Stimulated activated CD8-positive, alpha-beta memory T cell treated with anti-CD3 and anti-CD28 coated beads, Interleukin-7, amount 100 ng/mL, for 24 hours (primary cell): Measurements from ENCODE around the gene IMPA2.
A peak's percentile ranks its signal among the peaks of the same experiment; 100 is the strongest.
"Not testable (repeated sequence)": the region's sequence is repeated elsewhere in the genome, so short reads cannot be mapped to it uniquely, and the experiment has no call there.

Experiments
- DNase-seq: peaks from one replicate; pipeline ENCODE4 v3.0.0-alpha.2; 2020; ENCODE audit warnings: low read depth

IMPA2 gene

DNA sequence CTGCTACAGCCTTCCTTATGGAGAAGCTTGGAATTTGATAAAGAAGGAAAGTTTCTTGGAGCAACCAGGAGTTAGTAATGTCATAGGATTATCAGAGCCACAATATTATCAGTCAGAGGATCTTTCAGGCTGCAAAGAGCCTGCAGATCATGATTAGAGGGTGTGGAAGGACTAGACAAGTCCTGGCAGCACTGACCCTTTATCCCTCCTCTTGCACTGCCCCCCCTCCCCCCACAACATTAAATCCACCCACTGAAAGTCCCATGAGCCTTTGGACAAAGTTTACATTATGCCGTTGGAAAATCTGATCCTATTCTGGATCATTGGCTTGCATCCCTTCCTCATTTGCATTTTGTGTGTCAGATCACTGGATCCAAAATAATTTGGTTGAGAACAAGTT lies 18.7 kb upstream of the IMPA2 start:
- DNase-seq, result no peak

DNA sequence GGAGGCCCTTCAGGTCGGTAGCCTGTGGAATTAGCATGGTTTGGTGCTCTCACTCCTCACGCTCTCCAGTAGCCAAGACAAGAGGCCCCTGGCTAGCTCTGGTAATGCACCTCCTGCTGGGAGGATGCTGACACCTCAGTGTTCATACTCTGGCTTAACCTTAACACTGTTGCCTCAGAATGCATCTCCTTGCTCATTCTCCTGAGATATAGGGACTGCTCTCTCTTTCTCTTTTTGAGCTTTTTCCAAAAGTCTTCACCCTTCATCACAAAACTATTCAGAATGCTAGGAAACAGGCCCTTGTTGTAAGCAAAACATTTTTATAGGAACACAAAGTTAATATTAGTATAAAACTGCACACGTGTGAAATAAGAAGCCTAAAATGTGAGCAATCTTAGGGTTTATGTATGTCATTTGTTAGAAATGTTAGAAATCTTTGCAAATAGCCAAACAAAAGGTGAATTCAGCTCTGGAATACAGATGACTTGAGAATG lies 17.3 kb upstream of the IMPA2 start:
- no peak for DNase-seq

DNA sequence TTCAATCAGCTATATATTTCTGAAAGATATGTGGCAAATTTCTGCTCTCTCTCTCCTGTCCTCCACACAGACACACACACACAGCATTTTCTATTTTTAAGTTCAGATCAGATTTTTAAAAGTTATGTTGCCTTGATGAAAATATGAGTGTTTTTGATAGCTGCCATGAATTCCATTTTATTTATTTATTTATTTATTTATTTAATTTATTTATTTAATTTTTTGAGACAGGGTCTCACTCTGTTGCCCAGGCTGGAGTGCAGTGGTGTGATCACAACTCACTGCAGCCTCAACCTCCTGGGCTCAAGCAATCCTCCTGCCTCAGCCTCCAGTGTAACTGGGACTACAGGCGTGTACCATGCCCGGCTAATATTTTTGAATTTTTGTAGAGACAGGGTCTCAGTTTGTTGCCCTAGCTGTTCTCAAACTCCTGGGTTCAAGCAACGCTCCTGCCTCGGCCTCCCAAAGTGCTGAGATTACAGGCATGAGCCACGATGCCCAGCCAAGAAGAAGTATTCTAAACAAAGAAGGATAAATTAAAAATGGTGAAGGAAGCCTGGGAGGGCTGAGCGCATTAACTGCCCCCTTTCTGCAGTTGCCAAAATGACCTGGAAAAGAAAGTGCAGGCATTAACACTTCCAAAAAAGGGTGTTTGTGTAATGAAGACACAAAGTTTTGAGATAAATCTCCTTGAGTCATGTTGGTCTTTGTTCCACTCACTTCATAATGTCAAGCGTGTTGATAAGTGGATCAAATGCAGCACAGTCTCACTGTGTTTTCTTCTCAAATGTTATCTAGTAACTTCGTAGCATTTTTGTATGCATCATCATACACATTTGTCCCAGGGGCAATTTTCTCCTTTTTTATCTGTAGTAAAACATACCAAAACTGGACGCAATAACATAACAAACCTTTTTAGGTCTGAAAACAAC lies 11.1 kb upstream of the IMPA2 start:
- DNase-seq, result no peak

DNA sequence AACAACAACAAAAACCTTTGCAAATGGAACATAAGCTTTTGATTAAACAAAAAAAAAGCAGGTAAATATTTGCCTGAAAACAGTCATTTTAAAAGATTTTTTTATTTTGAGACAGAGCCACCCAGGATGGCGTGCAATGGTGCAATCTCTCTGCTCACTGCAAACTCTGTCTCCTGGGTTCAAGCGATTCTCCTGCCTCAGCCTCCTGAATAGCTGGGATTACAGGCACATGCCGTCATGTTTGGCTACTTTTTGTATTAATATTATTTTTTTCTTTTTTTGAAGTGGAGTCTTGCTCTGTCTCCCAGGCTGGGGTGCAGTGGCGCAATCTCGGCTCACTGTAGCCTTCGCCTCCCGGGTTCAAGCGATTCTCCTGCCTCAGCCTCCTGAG lies 10.5 kb upstream of the IMPA2 start:
- DNase-seq, result not testable (repeated sequence)

DNA sequence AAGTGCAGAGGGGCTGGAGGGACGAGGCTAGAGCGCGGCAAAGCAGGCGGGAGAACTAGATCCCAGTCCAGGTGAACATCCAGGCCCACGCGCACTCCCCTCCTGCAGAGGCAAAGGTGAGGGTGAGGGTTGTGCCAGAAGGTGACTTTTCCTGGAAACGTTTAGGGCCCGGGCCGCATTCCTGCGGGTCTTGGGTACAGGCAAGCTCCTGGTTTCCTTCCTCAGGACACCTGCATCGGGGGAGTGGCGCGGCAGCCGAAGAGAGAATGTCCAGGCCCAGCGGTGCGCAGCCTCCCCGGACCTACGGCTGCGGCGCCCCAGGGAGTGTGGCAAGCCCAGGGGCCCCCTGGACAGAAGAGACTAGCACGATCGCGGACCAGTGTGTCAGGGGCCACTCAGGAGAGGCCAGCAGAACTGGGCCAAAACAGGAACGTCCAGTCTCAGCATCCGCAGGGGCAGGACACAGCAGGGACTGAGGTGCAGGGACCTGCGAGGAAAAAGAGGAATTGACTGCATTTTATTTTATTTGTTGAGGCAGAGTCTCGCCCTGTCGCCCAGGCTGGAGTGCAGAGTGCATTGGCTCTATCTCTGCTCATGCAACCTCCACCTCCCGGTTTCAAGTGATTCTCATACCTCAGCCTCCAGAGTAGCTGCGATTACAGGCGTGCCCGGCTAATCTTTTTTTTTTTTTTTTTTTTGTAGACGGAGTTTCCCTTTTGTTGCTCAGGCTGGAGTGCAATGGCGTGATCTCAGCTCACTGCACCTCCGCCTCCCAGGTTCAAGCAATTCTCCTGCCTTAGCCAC lies 8.7 kb upstream of the IMPA2 start:
- no peak for DNase-seq

DNA sequence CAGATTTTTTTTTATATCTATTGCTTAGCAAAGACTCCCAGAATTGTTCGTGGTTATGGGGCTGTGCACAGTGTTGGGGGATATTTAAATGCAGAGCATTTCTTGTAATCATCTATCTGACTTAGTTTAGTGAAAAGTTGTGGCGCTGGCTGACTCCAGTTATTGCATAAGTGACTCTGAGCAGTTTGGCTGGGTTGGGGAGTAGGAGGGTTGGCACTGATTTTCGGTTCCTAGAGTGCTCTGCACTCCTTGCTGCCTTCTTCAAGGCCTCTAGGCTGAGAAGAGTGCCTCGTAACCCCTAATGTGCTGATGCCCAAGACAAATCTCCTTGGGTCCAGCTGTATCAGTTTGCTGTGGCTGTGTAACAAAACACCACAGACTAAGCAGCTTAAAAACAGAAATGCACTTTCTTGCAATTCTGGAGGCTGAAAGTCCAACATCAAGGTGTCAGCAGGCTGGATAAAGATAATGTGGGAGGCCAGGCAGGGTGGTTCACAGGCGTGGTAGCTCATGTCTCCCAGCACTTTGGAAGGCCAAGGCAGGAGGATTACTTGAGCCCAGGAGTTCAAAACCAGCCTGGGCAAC lies 6.5 kb upstream of the IMPA2 start:
- no peak for DNase-seq

DNA sequence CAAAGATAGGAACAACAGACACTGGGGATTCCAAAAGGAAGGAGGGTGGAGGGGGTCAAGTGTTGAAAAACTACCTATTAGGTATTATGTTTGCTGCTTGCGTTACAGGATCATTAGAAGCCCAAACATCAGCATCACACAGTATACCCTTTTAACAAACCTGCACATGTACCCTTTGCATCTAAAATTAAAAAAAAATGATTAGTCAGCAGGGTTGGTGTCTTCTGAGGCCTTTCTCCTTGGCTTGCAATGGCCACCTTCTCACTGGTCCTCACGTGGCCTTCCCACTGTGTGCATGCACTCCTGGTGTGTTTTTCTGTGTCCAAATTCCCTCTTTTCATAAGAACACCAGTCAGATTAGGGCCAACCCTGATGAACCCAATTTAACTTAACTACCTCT lies 5.6 kb upstream of the IMPA2 start:
- DNase-seq, result no peak

DNA sequence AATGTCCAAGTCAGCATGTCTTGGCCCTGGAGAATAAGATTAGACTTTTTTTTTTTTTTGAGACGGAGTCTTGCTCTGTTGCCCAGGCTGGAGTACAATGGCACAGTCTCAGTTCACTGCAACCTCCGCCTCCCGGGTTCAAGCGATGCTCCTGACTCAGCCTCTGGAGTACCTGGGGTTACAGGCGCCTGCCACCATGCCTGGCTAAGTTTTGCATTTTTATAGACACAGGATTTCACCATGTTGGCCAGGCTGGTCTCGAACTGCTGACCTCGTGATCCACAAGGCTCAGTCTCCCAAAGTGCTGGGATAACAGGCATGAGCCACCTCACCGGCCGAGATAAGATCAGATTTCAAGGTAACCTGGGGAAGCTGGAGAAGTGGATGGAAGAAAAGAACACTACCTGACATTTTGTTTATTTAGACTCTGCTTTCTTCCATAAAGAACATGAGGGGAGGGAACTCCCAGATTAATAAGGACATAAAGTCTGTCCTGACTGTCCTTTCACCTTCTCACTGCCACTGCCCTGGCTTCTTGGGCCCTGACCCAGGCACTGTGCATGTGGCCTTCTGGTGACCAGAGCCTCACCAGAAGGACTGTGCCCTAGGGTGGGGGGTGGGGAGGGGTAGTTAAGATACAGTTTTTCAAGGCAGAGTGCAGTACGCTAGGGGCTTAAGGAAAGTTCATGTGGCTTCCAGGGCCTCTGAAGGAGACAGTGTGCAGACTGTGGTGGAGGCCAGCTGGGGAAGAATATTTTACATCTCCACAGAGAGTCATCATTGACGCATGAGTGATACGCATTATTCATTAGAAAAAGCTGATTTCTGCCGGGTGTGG lies 4.8 kb upstream of the IMPA2 start:
- no peak for DNase-seq

DNA sequence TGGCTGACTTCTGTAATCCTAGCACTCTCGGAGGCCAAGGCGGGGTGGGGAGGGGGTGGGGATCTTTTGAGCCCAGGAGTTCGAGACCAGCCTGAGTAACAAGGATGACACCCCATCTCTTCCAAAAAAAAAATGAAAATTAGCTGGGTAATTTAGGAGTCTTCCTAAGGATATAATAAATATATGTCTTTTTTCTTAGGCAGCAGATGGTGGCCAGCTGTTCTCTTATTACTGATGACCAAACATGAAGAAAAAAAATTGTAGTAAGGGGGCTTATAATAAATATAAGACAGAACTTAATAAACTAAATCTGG lies 4.2 kb upstream of the IMPA2 start:
- no peak for DNase-seq

DNA sequence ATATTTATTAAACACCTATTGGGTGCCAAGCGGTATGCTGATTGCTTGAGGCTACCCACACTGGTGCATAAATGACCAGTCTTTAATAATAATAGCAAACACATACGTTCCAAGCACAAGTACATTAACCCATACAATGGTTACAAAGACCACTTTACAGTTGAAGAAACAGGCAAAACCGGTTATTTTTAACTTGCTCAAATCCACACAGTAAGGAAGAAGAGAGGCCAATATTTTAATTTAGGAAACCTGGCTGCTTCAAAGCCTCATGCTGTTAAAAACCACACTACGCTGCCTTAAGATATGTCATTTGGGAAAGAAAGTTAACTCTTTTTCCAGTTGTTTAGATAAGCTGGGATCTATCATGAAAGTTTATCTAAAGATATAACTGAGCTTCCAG lies 2.4 kb upstream of the IMPA2 start:
- DNase-seq, result no peak

DNA sequence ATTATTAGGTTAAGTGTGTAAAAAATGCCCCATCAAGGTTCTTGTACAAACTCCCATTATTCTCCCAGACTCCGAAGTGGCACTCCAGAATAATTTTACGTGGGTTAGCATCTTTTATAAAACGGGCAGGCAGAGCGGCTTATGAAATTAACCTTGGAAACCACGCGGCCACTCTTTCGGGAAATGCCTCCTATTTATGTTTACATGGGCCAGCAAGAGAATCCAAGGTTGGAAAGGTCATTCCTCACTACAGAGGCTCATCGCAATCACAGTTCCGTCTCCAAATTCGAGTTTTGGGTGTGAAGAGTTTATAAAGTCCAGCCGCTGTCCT lies 1.2 kb upstream of the IMPA2 start:
- no peak for DNase-seq

DNA sequence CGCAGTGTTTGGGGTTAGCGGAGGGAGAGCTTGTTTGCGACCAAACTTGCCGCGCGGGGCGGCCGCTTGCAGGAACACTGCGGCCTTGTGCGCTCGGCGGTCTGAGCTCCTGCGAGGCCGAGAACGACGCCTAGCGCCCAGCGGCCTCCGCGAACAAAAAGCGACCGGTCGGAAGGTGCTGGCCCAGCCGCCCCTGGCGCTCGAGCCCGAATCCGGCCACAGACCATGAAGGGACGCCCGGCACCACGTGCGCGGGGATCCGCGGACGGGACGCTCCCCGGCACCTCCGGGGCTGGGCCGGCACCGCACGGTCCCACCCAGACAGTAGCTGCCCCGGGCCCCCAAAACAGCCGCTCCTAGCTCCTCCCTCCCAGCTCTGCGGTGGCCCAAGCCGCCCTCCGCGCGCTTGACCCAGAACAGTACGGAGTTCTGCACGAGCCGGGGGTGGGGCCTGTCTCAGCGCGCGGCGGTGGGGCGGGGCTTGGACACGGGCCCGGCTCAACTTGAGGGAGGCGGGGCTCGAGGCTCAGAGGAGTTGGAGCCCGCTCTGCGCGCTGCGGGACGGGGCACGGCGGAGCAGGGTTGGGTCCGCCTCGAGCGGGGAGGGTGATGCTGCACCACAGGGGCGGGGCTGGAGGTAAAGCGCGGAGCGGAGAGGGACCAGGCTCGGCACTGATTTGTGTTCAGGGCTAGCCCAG lies 664 bp upstream of the IMPA2 start:
- DNase-seq, result peak; percentile 92

DNA sequence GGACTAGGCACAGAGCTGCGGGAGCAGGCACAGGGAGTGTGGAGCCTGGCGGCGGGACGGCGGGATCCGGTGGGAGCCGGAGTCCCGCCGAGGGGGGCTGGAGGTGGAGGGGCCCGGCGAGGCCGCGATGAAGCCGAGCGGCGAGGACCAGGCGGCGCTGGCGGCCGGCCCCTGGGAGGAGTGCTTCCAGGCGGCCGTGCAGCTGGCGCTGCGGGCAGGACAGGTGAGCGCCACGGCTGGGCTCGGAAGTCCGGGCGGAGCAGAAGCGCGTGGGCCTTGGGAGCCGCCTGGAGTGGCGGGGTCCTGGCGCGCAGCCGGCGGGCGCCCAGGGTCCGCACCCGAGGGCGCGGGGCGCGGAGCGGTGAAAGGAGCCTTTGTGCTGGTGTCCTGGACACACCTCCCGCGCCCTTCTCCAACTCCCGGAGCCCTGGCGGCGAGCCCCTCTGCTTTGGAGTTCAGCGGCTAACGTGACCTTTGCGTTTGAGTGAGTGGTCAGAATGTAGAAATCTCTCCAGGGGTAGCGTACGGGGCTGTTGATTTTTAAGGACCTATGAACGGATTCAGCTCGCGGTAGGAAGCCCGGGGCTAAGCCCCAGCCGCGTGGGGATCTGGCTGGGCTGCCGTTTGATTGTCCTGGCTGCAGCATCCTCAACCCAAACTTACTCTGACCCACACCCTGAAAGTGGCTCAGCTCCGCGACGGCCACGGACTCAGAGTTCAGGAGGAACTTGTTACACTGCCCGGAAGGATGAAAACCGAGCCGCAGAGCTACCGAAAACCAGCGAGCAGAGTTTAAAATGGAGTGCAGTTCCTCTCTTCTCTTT lies 448 bp downstream of the IMPA2 start:
- no peak for DNase-seq

DNA sequence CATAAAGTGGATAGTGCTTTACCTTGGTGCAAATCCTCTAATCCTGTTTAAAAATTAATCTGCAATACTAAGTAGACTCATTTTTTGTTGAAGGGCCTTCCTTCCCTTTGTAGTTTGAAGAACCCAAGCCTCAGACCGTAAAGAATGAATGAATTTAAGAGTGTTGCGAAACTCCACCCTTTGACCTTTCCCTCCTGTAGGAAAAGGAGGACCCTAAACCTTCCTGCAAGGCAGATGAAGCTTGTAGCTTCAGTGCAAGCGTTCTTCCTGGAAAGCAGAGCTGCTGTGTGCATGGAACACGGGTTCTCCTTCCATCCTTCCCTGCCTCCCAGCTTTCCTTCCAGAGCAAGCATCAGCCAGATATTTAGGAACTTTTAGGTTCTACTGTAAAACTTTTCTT lies 1.7 kb downstream of the IMPA2 start:
- no peak for DNase-seq

DNA sequence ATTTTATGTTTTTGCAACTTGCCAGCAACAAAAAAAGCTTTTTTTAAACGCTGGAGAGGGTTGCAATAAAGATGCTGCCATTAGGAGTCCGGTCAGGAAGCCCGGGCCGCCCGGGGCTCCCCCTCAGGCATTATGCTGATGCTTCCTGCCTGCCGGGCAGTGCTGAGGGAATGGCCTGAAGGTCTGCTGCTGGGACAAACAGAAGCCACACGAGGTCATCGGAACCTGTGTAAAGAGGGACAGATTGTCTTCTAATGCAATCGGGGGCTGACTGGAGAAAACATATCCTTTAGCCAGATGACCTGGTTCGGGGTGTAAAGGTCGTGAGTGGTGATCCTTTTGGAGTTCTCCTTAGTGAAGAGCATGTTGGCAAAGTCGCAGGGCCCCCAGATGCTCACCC lies 2.3 kb downstream of the IMPA2 start:
- DNase-seq, result no peak

DNA sequence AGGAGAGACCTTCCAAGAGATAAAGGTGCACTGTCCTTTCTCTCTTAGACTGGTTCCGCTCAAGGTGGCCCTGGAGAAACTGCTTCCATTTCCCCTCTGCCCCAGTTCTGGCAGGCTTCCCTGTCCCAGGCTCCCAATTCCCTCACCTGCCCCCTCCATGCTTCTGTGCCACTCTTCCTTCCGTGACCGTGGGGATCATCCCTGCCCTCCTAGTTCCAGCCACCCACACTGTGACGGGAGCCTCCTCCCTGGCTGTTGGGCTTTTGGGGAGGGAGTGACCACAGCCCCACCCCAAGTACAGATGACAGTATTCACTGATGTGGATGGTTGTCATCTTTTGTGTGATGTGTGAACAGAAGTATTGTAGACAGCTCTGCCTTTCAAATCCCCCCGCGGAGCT lies 2.8 kb downstream of the IMPA2 start:
- DNase-seq, result no peak

DNA sequence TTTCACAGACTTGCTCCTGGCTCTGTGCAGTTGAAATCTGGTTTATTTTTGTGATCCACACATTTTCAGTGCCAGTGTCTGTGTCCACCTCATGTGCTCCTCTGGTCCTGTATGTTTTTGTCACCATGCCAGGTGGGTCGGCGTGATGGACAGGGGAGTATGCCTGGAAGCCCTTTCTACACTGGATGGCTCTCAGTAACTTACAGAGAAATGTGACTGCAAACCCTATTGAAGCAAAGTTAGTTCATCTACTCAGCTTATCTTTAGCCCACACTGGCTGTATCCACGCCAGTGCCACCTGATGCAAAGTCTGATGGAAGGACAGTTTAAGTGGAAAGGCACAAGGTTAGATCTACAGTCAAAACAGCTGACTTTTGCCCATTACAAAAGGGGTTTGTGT lies 4.3 kb downstream of the IMPA2 start:
- no peak for DNase-seq

DNA sequence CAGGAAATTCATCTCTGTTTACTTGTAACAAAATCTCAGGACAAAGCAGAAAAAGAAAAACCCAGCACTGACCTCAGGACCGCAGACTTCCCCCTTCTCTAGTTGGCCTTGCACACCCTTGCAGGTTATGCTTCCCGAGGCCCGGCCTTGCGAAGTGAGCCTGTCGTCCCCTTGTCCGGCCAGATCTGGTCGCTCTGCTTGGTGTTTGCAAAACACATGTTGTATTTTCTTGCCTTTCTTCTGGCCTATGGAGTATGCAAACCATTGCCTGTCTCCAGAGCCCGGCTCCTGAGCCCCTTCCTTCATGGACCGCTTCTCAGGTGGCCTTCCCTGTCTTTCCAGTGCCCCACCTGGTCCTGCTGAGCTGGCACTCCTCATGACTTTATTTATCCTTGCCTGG lies 4.8 kb downstream of the IMPA2 start:
- DNase-seq, result no peak

DNA sequence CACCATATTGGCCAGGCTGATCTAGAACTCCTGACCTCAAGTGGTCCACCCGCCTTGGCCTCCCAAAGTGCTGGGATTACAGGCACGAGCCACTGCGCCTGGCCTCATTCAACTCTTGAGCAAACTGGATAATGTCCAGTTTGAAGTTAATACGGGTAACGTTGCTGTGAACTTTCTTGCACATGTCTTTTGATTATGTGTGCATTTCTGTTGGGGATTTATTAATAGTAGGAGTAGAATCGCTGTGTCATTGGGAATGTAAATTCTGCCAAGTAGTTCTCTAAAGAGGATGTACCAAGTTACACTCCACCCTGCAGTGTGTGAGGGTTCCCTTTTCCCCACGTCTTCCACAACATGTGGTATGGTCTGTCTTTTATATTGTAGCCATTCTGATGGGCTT lies 6.2 kb downstream of the IMPA2 start:
- no peak for DNase-seq

DNA sequence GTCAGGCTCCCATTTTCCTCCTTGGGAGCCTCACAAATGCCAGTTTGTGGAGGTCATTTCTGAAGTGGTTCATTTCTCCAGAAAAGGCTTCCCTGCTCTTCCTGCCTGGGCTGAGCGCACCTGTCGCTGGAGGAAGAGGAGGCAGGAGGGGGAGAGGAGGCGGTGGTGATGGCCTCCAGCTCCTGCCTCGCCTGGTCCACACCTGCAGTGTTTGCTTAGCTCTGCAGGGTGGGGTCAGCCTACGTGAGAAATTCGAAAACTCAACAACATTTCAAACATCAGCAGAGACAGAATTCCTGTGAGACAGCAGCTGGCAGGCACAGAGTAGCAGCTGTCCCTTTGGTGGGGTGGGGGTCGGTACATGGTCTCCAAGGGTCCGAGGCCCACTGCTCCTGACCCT lies 7.9 kb downstream of the IMPA2 start:
- DNase-seq, result no peak

DNA sequence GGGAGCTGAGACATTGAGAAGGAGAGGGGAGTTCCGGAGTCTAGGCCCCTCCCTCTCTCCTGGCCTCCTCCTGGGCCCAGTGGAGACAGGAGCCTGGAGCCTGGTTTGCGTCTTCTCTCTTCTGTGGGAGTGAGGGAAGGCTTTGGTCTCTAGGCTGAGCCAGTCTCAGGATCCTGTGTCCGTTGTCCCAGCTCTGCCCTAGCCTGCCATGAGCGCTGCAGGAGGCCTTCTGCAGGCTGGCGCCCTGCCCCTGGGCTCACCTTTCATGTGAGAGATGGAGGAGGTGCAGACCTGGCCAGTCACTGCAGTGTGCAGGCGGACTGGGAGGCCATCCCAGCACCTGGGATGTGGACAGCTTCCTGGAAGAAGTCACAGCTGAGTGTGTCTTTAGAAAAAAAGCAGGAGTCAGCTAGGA lies 8.7 kb downstream of the IMPA2 start:
- no peak for DNase-seq
